ENCODE measurements around the gene LRP8. TPM values are rescaled to one million over a fixed set of nuclear protein-coding genes. Genes with fewer than 3 reads are reported as not detected.
A peak's percentile ranks its signal among the peaks of the same experiment; 100 is the strongest.

The LRP8 gene
- total and polyA plus RNA-seq, 2 experiments from 2014 or later = 27.8 to 71.1 TPM

GRCh38 chr1:53266038-53266437 lies 61.8 kb downstream of the LRP8 start:
- H3K27ac Mint-ChIP-seq = no peak overlapping the region
- no peaks in the 10 kb centered on the region for H3K27me3 Mint-ChIP-seq (ENCODE audit: insufficient read depth, low read depth, poor library complexity)

GRCh38 chr1:53265581-53265980 lies 62.3 kb downstream of the LRP8 start:
- H3K9me3 Mint-ChIP-seq = no peaks in the 10 kb centered on the region
- DNase-seq (ENCODE audit: low spot score) (no peak), ATAC-seq (no peak)
- Histone ChIP-seq H3K4me1 (ENCODE audit: insufficient read depth) (no peaks in the 10 kb centered on the region), H3K36me3 (ENCODE audit: insufficient read depth) (peaks cover 53% of the 10 kb centered on the region), H3K27me3 (ENCODE audit: insufficient read depth) (no peaks in the 10 kb centered on the region), H3F3A (replicated peaks; ENCODE audit: low read depth) (no peaks in the 10 kb centered on the region; the same call in 1 of the 2 replicates), H4K20me1 (replicated peaks; ENCODE audit: insufficient read depth) (peaks cover 11% of the 10 kb centered on the region), H3K4me3 (no peak overlapping the region), H3K4me2 (no peak overlapping the region), H3K79me2 (replicated peaks; ENCODE audit: insufficient read depth) (no peaks in the 10 kb centered on the region), H2AFZ (no peak overlapping the region), H3K27ac (ENCODE audit: low read depth) (no peak overlapping the region), H3K9me2 (ENCODE audit: insufficient read depth) (no peaks in the 10 kb centered on the region)
- no peaks in the 10 kb centered on the region for H3K4me1 Mint-ChIP-seq
- H3K27me3 Mint-ChIP-seq (ENCODE audit: insufficient read depth, low read depth, poor library complexity) = peaks cover 1% of the 10 kb centered on the region
- no peak overlapping the region for H3K27ac Mint-ChIP-seq
- peaks cover 92% of the 10 kb centered on the region for H3K36me3 Mint-ChIP-seq (ENCODE audit: low read depth)
- H3K4me3 Mint-ChIP-seq = no peak overlapping the region
- TF ChIP-seq ZNF114 (CRISPR knock-in tag; IDR thresholded peaks at IDR 0.05) = no peak
- TF ChIP-seq STAT1 (IDR thresholded peaks at IDR 0.05; ENCODE audit: unreplicated experiment) = no peak
- TF ChIP-seq ETS1 (IDR thresholded peaks at IDR 0.05) = no peak
- no peak for TF ChIP-seq REST (IDR thresholded peaks at IDR 0.05; ENCODE audit: unreplicated experiment)

More at GRCh38 chr1:53266038-53266437, 61.8 kb downstream of the LRP8 start:
- Histone ChIP-seq H3K4me1 (ENCODE audit: insufficient read depth) (no peaks in the 10 kb centered on the region), H2AFZ (no peak overlapping the region), H3K36me3 (ENCODE audit: insufficient read depth) (peaks cover 51% of the 10 kb centered on the region), H4K20me1 (replicated peaks; ENCODE audit: insufficient read depth) (peaks cover 11% of the 10 kb centered on the region), H3K4me2 (no peak overlapping the region), H3K27me3 (ENCODE audit: insufficient read depth) (no peaks in the 10 kb centered on the region), H3K9me2 (ENCODE audit: insufficient read depth) (no peaks in the 10 kb centered on the region), H3K79me2 (replicated peaks; ENCODE audit: insufficient read depth) (no peaks in the 10 kb centered on the region), H3K4me3 (no peak overlapping the region), H3F3A (replicated peaks; ENCODE audit: low read depth) (no peaks in the 10 kb centered on the region; the same call in 1 of the 2 replicates), H3K27ac (ENCODE audit: low read depth) (no peak overlapping the region)
- Mint-ChIP-seq H3K4me3 (no peak overlapping the region), H3K36me3 (ENCODE audit: low read depth) (peaks cover 92% of the 10 kb centered on the region), H3K4me1 (no peaks in the 10 kb centered on the region), H3K9me3 (no peaks in the 10 kb centered on the region)
- TF ChIP-seq CREB1 (CRISPR knock-in tag; IDR thresholded peaks at IDR 0.05; ENCODE audit: low read depth) (no peak), CTCF (conservative IDR thresholded peaks at IDR 0.05; ENCODE audit: low read depth in 2 of 2) (peak; percentile 28 to 61; a peak in 3 of 4 replicates)
- ATAC-seq = peak; percentile 75
- peak; percentile 47 for DNase-seq (ENCODE audit: low spot score)
